ENCODE results near the gene NR6A1.

- TF ChIP-seq MAFK (IDR thresholded peaks at IDR 0.05; ENCODE audit: partially characterized antibody), result no peak
- no peak for TF ChIP-seq CTCF (IDR thresholded peaks at IDR 0.05)
- no peak for TF ChIP-seq RNF2 (IDR thresholded peaks at IDR 0.05; ENCODE audit: borderline replicate concordance, low read depth)
- no peak for TF ChIP-seq ZC3H11A (IDR thresholded peaks at IDR 0.05)
- no peak for TF ChIP-seq BHLHE40 (IDR thresholded peaks at IDR 0.05; ENCODE audit: low read depth, low read length)
- no peak for TF ChIP-seq MAZ (IDR thresholded peaks at IDR 0.05; ENCODE audit: borderline replicate concordance, low read depth, low read length)
- TF ChIP-seq JUNB (IDR thresholded peaks at IDR 0.05), result no peak
- no peak for TF ChIP-seq POLR2AphosphoS2 (conservative IDR thresholded peaks at IDR 0.05; ENCODE audit: low read length)
These were observed 118.9 kb downstream of the NR6A1 start for GRCh38 chr9:124652203-124652602.

All from A549 (cell line).